GM23248 (cell line): ENCODE results near the gene ATOH7. TPM values are rescaled to one million over a fixed set of nuclear protein-coding genes. Genes with fewer than 3 reads are reported as not detected.

ENCODE experiments used
- DNase-seq: peaks from one replicate; pipeline ENCODE4 v3.0.0-alpha.2; 2015
- H2AFZ ChIP-seq: fragments of 200-600 bp; sonication (generic); 2 replicates; pipeline ENCODE4 v1.6.1; 2016; ENCODE audit warnings: antibody characterized with exemption
- H3F3A ChIP-seq: fragments of 200-600 bp; sonication (generic); 2 replicates; pipeline ENCODE4 v1.6.1; 2016; ENCODE audit warnings: mild to moderate bottlenecking, antibody characterized with exemption, mixed run types; ENCODE audit not compliant: insufficient read depth
- H3K27ac ChIP-seq: fragments of 200-600 bp; sonication (generic); 2 replicates; pipeline ENCODE4 v1.5.1; 2016; ENCODE audit warnings: mild to moderate bottlenecking
- H3K27me3 ChIP-seq: fragments of 200-600 bp; sonication (generic); replicated peaks from 2 replicates; pipeline ENCODE4 v1.6.1; 2016; ENCODE audit warnings: mild to moderate bottlenecking; ENCODE audit not compliant: insufficient read depth
- H3K36me3 ChIP-seq: fragments of 200-600 bp; sonication (generic); 2 replicates; pipeline ENCODE4 v1.6.1; 2016; ENCODE audit warnings: low read depth, mild to moderate bottlenecking
- H3K4me1 ChIP-seq: fragments of 200-600 bp; sonication (generic); 2 replicates; pipeline ENCODE4 v1.6.1; 2016; ENCODE audit warnings: mild to moderate bottlenecking; ENCODE audit not compliant: insufficient read depth
- H3K4me2 ChIP-seq: fragments of 200-600 bp; sonication (generic); one replicate; pipeline ENCODE4 v1.6.1; 2016; ENCODE audit warnings: mild to moderate bottlenecking; ENCODE audit not compliant: unreplicated experiment
- H3K4me3 ChIP-seq: fragments of 200-600 bp; sonication (generic); 2 replicates; pipeline ENCODE4 v1.5.1; 2016; ENCODE audit warnings: mild to moderate bottlenecking
- H3K79me2 ChIP-seq: fragments of 200-600 bp; sonication (generic); 2 replicates; pipeline ENCODE4 v1.6.1; 2016; ENCODE audit warnings: mild to moderate bottlenecking; ENCODE audit not compliant: insufficient read depth
- H3K9ac ChIP-seq: fragments of 200-600 bp; sonication (generic); 2 replicates; pipeline ENCODE4 v1.6.1; 2016; ENCODE audit warnings: mild to moderate bottlenecking
- H3K9me2 ChIP-seq: fragments of 200-600 bp; sonication (generic); 2 replicates; pipeline ENCODE4 v1.6.1; 2016; ENCODE audit warnings: mixed run types, mild to moderate bottlenecking, moderate library complexity; ENCODE audit not compliant: insufficient read depth
- H3K9me3 ChIP-seq: fragments of 200-600 bp; sonication (generic); one replicate; pipeline ENCODE4 v1.6.1; 2017; ENCODE audit warnings: low read depth
- H4K20me1 ChIP-seq: fragments of 200-600 bp; sonication (generic); 2 replicates; pipeline ENCODE4 v1.6.0; 2016; ENCODE audit not compliant: insufficient read depth
- EZH2 ChIP-seq: fragments of 200-600 bp; sonication (generic); IDR thresholded peaks from 2 replicates; pipeline ENCODE4 v1.6.1; 2018; ENCODE audit warnings: antibody characterized with exemption, mild to moderate bottlenecking; ENCODE audit not compliant: insufficient read depth, poor library complexity, severe bottlenecking
- EZH2phosphoT487 ChIP-seq: fragments of 200-600 bp; sonication (generic); IDR thresholded peaks from 2 replicates; pipeline ENCODE4 v1.6.1; 2018; ENCODE audit warnings: antibody characterized with exemption, moderate library complexity, mild to moderate bottlenecking, low read depth; ENCODE audit not compliant: insufficient read depth
- WGBS, 2 experiments: methylation state at CpG; one replicate each; pipeline ENCODE4 v1.1.6; 2015 to 2017; ENCODE audit warnings: low lambda C conversion rate in 2 of 2, low coverage in 1 of 2; ENCODE audit errors: missing lambda C conversion rate in 2 of 2; 5-methylcytosine and 5-hydroxymethylcytosine counted together
- in situ Hi-C: fragments of 300-500 bp; cut with MboI; formaldehyde crosslinking; loops from 2 replicates; pipeline ENCODE4 v1.15.0; 2020
- polyA plus RNA-seq: library from polyadenylated mRNA; unstranded; fragments of >200 nt; fragmentation: Nextera tagmentation; extraction: Ambion mirVana; gene quantifications from 2 replicates; pipeline ENCODE4 v1.2.1, GENCODE V29; 2016
- total RNA-seq: library from RNA; depleted of rRNA; stranded (reverse); fragments of >200 nt; shearing (Covaris generic); gene quantifications from 2 replicates; pipeline ENCODE4 v1.2.3, GENCODE V29; 2014

ATOH7 gene
- total and polyA plus RNA-seq, 2 experiments from 2014 or later: not detected

DNA sequence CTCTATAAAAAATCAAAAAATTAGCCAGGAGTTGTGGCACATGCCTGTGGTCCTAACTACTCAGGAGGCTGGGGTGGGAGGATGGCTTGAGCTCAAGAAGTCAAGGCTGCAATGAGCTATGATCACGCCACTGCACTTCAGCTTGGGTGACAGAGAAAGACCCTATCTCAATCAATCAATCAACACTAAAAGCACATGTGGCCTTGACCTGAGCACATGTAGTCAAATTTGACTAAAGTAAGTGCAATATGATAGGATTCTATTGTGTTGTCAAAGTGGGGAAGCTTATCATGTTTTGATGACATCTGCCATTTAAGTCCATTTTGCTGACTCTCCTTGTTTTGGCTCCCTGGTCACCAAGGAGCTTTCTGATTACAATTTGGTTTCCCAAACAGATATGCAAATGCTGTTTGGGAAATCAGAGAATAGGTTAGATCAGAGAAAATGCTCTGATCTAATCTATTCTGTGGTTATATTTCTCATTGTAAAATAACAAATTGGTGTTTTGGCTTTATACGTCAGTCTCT lies 43.8 kb upstream of the ATOH7 start:
- H3K79me2 ChIP-seq: no peaks in the 10 kb centered on the region
- H3K27me3 ChIP-seq: no peaks in the 10 kb centered on the region
- H3K27ac ChIP-seq: no peak overlapping the region
- H3K9ac ChIP-seq: no peak overlapping the region
- H4K20me1 ChIP-seq: no peaks in the 10 kb centered on the region
- no peaks in the 10 kb centered on the region for H3K9me2 ChIP-seq
- TF ChIP-seq EZH2phosphoT487 (no peak), EZH2 (no peak)
- H3K4me3 ChIP-seq: no peak overlapping the region
- no peaks in the 10 kb centered on the region for H3K9me3 ChIP-seq
- WGBS, 2 experiments: 70 to 83% methylated on average over 2 of the region's 2 CpGs
- in situ Hi-C loops: no loop called here
- no peak overlapping the region for H3K4me2 ChIP-seq
- DNase-seq: no peak
- H3K36me3 ChIP-seq: no peaks in the 10 kb centered on the region
- H2AFZ ChIP-seq: no peak overlapping the region
- H3K4me1 ChIP-seq: no peaks in the 10 kb centered on the region
- H3F3A ChIP-seq: no peaks in the 10 kb centered on the region

DNA sequence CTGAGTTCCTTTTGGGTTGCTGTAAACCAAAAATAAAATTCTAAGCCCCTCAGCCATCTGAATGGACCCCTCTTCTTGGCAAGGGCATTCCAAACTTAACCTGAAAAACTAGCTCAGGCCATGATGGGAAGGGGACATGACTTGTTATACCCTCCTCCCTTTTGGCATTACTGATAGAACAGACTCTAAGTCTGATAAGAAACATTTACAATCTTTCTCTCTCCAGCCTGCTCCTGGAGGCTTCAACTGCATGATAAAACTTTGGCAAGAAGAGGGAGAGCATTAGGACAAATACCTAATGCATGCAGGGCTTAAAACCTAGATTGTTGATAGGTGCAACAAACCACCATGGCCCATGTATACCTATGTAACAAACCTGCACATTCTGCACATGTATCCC lies 40.9 kb upstream of the ATOH7 start:
- Histone ChIP-seq H3K9me2 (no peaks in the 10 kb centered on the region), H3K4me1 (no peaks in the 10 kb centered on the region), H3K27me3 (no peaks in the 10 kb centered on the region), H3K9me3 (no peaks in the 10 kb centered on the region), H3K9ac (no peak overlapping the region), H3F3A (no peaks in the 10 kb centered on the region), H3K27ac (no peak overlapping the region), H3K79me2 (no peaks in the 10 kb centered on the region), H3K36me3 (no peaks in the 10 kb centered on the region), H4K20me1 (no peaks in the 10 kb centered on the region), H3K4me3 (no peak overlapping the region), H2AFZ (no peak overlapping the region), H3K4me2 (no peak overlapping the region)
- DNase-seq: no peak
- TF ChIP-seq EZH2phosphoT487 (no peak), EZH2 (no peak)
- in situ Hi-C loops: no loop called here

GRCh38 chr10:68271196-68271882 lies 39.4 kb upstream of the ATOH7 start:
- in situ Hi-C loops: no loop called here
- no peaks in the 10 kb centered on the region for H3K9me3 ChIP-seq
- no peak for TF ChIP-seq EZH2
- no peak for TF ChIP-seq EZH2phosphoT487

DNA sequence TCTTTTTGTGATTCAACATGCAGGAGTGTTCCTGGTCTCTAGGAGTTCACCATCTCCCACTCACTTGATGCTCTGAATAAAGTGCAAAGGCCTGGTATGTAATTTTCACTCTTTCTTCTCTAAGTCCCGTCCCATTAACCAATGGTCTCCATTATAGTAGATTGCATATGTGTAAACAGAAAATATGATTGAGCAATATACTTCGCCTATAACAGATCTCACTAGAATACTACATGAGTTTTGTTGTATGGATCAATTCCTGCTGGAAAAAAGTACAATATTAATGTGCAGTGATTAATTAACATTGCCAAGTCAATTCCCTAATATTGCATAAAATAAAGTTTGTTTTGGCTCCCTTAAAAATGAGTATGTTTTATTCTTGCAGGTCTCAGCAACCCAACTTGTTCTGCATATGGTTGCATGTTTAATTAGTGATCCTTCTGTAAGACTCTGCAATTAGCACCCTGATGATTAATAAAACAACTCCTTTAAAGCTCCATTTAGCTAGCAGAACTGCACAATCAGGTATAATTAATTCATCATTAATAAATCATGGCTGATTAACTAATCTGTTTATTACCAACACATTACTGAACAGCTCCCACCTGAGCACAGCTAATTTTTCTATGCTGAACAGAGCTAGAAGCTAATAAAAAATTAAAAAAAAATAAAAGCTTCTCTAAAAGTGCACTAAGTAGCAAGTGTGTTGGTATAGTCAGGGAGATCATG lies 37.8 kb upstream of the ATOH7 start:
- no peak overlapping the region for H2AFZ ChIP-seq
- in situ Hi-C loops: no loop called here
- no peaks in the 10 kb centered on the region for H3K27me3 ChIP-seq
- H3K9me3 ChIP-seq: no peaks in the 10 kb centered on the region
- DNase-seq: no peak
- no peaks in the 10 kb centered on the region for H3F3A ChIP-seq
- no peak overlapping the region for H3K27ac ChIP-seq
- H3K4me3 ChIP-seq: no peak overlapping the region
- no peaks in the 10 kb centered on the region for H3K9me2 ChIP-seq
- no peaks in the 10 kb centered on the region for H3K36me3 ChIP-seq
- H4K20me1 ChIP-seq: no peaks in the 10 kb centered on the region
- H3K79me2 ChIP-seq: no peaks in the 10 kb centered on the region
- no peak for TF ChIP-seq EZH2
- TF ChIP-seq EZH2phosphoT487: no peak
- 67 to 69% methylated on average over 2 of the region's 2 CpGs for WGBS, 2 experiments
- H3K9ac ChIP-seq: no peak overlapping the region
- no peaks in the 10 kb centered on the region for H3K4me1 ChIP-seq
- no peak overlapping the region for H3K4me2 ChIP-seq

More at GRCh38 chr10:68271196-68271882, 39.4 kb upstream of the ATOH7 start:
- Histone ChIP-seq H3K36me3 (no peaks in the 10 kb centered on the region), H4K20me1 (no peaks in the 10 kb centered on the region), H3K9ac (no peak overlapping the region), H2AFZ (no peak overlapping the region), H3K4me2 (no peak overlapping the region), H3K79me2 (no peaks in the 10 kb centered on the region), H3K27me3 (no peaks in the 10 kb centered on the region), H3K4me1 (no peaks in the 10 kb centered on the region), H3K4me3 (no peak overlapping the region), H3F3A (no peaks in the 10 kb centered on the region), H3K9me2 (no peaks in the 10 kb centered on the region), H3K27ac (no peak overlapping the region)
- WGBS, 2 experiments: 65 to 67% methylated on average over 7 of the region's 7 CpGs
- DNase-seq: no peak
